CD4-positive, alpha-beta T cell treated with Interferon alpha-2 for 1 hour (primary cell): ENCODE measurements around the gene RNF38.
"Not testable (repeated sequence)": the region's sequence is repeated elsewhere in the genome, so short reads cannot be mapped to it uniquely, and the experiment has no call there.

Source experiments
- DNase-seq, 2 donors: peaks; one replicate each; pipeline ENCODE4 v3.0.0-alpha.2; 2020 to 2022

Gene RNF38

DNA sequence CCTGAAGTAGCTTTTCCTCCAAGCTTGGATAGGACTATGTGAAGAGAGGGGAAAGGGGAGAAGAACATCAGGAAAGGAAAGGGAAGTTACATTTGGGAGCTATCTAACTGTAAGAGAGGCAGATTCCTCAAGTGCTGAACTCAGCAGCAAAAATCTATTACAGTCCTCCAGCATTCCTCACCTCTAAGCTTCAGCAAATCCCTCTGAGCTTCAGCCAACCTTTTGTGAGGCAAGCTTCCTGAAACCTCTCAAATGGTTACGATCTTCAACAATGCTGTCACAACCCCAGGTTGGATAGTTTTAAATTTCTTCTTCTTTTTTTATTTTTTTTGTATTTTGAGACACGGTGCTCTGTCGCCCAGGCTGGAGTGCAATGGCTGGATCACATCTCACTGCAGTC lies 2.5 kb upstream of the RNF38 start:
- DNase-seq, result no peak

DNA sequence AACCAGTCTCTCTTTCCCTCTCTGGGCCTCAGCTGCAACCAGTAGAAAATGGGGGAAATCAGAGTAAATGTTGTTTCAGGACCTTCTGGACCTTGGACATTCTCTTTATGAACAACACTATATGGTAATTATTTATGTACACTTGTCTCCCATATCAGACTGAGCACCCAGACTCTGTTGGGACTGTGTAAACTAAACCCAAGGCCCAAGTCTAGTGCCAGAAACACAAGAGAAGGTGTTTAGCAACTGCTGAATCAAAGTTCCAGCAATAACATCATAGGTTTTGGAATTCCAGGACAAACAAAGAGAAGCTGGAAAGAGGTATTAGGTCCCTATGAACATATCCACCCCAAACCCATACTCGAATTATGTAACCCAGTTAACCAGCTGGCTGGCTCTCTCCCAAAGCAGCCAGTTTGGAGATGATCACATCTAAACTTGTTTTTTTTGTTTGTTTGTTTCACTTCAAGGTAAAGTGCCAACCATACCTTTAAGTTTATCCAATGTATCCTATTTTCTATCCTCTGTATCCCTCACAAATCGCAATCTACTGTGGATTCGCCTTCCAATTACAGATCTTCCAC lies 1.9 kb upstream of the RNF38 start:
- DNase-seq, result no peak

DNA sequence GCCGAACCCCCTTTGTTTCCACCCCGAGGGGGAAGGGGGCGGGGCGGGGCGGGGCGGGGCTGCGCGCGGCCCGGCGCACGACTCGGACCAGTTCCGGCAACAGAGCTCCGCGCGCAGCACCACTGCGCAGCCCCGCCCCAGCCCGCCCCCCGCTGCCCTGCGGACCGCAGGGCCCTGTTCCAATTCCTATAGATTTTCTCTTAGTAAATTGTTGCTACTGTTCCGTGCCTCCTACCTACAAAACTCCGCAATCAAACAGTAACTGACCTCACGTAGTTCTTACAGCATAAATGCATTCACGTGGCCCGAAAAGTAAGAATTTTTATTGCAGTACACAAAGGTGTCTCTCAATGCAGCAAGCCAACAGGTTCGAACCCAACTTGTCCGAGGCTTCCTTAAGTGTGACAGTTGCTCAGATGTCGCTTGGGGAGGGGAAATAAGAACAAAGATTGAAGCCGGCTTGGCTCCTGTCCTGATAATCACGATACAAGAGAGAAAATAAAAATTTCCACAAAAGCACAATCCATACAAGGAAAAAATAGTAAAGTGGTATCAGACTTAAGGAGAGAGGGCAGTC lies 1.2 kb upstream of the RNF38 start:
- peak in 1 of 2 donors; percentile 83 for DNase-seq

DNA sequence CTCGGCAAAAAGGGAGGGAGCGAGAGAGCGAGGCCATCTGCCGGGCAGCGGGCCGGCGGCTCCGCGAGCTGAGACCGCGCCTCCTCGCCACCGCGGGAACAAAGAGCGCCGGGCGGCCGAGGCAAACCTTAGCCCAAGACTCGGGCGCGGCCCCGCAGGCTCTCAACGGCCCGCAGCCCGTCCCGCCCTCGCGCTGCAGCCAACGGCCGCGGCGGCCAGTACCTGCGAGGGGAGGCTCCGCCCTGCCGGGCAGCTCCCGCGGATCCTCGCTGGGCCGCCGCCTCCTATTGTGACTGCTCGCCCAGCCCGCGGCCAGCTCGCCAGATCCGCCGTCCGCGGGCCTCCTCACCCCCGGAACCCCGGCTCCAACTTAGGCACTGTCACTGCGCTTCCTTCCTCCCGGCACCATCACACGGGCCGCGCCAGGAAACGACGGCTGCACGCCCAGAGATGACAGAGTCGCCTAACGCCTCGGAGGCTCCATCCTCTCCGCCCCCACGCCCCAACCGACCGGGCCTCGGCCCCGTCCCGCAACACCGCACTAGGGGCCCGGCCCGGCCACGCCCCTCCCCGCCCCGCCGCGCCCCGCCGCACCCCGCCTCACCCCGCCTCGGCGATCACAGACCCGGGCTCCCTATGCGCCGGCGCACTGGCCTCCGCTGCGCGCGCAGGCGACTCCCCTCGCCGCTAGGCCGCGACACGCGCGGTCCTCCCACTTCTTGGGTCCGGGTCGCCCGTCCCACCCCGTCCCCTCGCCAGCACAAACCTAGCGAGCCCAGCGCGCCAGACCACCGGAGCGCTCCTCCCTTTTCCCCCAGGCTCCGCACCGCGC lies 479 bp upstream of the RNF38 start:
- DNase-seq, result peak; percentile 91 to 93

DNA sequence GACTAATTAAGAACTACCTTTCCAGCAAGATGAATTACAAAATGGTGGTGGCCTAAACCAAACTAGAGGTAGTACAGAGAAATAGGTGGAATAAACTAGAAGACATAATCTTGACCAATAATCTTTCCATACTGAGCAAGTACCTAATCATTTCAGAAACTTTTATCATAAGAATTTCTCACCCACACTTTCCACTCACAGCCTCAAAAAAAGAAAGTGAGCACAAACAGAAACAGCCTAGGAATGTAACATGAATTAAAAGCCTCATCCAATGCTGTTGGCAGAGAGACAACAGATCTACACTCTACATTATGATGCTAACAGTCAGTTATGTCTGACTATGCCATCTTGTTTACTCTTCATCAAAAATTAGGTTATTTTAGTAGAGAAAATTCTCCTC lies 1.3 kb downstream of the RNF38 start:
- DNase-seq, result no peak

DNA sequence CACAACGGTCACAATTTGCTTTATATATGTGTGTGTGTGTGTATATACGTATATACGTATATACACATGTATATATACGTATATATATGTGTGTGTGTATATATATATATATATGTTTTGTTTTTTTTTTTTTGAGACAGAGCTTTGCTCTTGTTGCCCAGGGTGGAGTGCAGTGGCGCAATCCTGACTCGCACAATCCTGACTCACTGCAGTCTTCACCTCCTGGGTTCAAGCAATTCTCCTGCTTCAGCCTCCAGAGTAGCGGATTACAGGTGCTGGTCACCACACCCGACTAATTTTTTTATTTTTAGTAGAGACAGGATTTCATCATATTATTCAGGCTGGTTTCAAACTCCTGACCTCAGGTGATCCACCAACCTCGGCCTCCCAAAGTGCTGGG lies 3.1 kb downstream of the RNF38 start:
- no peak for DNase-seq

DNA sequence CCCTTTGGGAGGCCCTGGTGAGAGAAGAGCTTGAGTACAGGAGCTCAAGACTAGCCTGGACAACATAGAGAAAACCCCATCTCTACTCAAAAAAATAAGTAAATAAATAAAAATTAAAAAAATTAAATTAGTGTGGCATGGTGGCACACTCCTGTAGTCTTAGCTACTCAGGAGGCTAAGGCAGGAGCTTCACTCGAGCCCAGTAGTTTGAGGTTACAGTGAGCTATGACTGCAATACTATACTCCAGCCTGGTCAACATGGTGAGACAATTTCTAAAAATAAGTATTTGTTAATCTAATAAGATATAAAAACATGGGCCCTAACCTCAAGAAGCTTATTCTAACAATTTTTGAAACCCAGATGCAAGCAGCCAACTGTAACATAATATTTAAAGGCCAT lies 7.6 kb downstream of the RNF38 start:
- DNase-seq, result no peak

DNA sequence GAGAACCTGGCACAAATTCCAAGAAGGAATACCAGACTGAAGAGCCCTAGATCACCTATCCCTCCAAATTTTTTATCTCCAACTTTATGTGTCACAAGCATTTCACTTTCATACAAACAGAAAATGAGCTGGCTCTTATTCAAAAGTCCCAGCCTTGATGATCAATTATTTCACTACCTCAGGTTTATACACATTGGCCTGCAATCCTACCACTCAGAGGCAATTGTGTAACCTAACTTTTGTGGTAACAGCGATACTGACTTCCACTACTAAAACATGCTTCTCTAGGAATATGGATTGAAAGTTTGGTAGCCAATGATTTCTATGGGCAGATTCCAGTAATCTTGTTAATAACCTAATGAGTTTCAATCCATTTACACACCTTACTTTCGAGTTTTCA lies 10.5 kb downstream of the RNF38 start:
- DNase-seq, result no peak

DNA sequence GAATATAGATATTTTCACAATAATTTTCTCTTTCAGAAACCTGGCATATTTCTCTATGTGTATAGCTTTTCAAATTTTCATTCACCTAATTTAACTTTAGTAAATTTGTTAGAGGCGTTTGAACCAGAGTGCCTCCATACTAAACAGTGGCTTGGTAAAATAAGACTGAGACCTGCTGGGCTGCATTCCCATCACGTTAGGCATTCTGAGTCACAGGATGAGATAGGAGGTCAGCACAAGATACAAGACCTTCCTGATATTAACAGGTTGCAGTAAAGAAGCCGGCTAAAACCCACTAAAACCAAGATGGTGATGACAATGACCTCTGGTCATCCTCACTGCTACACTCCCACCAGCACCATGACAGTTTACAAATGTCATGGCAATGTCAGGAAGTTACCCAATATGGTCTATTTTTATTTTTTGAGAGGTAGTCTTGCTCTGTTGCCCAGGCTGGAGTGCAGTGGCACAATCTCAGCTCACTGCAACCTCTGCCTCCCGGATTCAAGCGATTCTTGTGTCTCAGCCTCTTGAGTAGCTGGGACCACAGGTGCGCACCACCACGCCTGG lies 13.6 kb downstream of the RNF38 start:
- DNase-seq, result not testable (repeated sequence)

DNA sequence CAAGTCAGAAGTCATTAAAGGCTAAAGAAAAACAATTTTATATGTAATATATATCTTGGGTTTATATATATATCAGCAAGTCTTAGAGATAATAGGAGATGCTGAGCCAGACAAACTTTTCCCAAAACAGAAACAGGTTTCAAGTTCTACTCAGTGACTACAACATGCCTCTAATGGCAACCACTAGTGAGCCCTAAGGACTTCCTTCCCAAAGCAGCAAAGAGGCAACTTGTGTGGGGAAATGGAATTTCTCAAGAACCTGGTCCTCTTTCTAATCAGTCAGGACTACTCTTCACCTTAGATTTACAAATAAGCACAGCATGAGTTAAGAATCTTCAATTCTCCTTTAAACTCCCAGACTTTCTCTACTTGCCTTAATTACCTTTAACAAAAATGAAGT lies 17.6 kb downstream of the RNF38 start:
- no peak for DNase-seq

DNA sequence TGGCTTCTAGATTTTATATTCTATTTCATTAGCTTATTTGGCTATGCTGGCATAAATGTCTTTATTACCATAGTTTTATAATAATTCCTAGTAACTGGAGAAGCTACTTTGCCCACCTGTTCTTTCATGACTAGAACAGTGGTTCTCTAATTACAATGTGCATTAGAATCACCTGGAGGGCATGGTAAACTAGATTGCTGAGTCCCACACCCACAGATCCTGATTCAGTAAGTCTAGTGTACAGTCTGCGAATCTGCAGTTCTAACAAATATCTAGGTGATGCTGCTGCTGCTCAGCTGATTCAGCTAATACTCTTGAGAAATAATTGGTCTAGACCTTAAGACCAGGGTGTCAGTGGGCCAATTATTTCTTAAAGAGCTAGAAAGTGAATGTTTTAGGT lies 35.5 kb downstream of the RNF38 start:
- no peak for DNase-seq

DNA sequence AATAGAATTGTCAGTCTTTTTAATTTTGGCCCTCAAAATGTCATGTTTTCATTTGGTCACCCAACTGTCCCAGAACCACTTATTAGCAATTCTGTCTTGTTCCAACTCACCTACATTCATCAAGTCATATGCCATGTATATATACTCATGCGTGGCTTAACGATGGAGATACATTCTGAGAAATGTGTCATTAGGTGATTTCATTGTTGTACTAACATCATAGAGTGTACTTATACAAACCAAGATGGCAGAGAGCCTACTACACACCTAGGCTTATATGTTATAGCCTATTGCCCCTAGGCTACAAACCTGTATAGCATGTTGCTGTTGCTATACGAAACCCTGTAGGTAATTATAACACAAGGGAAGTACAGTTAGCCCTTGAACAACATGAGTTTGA lies 36.6 kb downstream of the RNF38 start:
- no peak for DNase-seq

DNA sequence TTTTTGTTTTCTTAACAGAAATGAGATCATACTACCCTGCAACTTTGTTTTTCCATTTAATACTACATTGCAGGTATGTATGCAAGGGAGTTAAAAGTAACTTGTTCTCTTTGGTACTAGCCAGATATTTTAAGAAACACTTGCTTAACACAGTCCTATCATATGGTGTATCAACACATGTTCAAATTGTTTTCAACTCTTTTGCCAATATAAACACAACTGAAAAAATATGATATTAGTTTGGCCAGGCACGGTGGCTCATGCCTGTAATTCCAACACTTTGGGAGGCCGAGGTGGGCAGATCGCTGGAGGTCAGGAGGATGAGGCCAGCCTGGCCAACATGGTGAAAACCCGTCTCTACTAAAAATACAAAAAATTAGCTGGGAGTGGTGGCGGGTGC lies 41.6 kb downstream of the RNF38 start:
- DNase-seq, result no peak

DNA sequence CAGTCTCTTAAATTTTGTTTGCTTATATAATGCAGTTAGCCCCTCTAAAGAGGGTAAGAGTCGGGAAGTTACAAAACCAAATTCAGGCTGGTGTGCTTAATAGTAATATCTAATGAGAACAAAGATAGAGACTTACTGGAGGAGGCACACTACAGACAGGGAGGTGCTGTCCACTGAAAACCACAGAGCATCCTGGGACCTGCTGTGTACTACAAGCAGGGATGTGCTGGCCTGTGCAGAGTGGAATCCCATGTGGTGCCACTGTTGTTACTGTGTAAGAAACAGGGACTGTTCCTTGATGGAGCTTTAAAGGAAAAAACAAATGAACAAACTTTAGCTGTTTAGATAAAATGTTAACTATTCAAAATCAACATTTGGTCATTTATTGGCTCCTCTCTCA lies 42.4 kb downstream of the RNF38 start:
- DNase-seq, result no peak

DNA sequence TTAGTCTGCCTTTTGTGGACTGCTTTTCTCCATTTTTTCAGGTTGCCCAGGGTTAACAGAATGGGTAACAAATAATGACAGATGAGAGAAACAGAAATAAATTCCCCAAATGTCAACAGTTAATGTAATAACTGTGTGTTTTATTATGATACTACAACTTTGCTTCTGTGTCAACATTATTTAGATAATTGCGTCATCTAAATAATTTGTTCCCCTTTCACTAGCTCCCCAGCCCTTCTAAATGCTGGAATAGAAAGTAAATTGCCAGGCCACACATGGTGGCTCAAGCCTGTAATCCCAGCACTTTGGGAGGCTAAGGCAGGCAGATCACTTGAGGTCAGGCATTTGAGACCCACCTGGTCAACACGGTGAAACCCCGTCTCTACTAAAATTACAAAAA lies 53.5 kb downstream of the RNF38 start:
- DNase-seq, result no peak

DNA sequence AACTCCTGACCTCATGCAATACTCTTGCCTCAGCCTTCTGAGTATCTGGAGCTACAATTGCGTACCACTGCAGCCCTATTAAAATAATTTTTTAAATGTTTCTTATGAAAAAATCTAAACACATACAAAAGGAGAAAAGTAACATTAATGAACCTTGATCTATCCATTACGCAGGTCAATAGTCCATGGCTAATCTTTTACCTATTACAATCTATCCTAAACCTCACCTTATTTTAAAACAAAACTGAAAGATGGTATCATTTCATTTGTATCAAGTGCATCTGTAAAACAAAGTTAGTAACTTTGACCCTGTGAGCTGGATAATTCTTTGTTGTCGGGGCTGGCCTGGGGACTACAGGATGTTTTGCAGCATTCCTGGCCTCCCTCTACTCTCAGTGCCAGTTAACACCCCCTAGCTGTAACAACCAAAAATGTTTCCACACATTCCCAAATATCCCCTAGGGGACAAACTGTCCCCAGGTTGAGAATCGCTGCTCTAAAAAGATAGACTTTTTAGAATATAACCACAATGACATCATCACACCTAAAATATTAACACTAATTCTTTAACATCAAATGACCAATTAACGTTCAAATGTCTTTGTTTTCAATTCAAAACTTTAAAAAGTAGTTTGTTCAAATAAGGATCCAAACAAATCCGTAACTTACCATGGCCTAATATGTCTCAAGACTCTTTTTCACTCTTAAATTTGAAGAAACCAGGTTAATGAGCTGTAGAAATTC lies 54.8 kb downstream of the RNF38 start:
- no peak for DNase-seq

DNA sequence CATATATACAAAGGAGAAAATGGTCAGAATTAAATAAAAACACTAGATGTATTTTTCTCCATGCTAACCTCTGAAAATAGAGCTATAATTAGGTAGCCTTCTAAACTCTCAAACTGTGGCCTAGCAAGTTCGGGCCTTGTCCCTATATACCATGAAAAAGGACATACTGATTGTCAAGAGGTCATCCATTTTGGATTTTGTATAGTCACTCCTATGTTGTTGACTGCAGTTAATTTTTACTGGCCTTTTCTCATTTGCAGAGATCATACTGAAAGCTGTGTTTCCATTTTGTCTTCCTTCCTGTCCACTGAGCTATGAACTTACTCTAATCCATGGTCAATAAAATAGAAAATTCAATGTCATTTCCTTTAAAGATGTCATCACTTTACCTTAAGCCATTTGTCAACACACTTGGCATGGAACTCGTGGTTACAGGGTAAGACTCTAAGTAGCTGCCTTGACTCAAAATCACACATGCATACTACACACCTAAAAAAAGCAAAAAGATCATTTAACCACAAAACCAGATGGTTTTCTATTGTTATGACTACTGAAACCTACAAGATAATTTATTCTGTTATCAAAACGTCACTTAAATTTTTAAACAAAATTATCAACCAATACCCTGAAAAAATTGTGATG lies 58.0 kb downstream of the RNF38 start:
- DNase-seq, result no peak

DNA sequence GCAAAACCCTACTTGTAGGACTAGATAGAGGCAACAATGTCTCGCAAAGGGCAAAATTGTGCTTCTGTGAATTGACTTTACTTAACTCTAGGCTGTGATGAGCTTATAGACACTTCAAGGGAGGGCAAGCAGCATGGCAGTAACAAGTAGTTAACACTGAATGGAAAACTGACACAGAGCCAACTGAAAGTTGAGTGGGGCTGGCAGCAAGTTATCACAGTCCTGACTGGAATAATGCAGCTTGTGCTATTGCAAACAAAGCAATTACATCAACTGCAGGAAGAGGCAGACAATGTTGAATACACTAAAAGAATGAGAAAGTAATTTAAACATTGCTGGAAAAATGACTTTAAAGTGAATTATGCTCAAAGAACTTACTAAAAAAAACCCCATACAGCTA lies 62.2 kb downstream of the RNF38 start:
- no peak for DNase-seq

DNA sequence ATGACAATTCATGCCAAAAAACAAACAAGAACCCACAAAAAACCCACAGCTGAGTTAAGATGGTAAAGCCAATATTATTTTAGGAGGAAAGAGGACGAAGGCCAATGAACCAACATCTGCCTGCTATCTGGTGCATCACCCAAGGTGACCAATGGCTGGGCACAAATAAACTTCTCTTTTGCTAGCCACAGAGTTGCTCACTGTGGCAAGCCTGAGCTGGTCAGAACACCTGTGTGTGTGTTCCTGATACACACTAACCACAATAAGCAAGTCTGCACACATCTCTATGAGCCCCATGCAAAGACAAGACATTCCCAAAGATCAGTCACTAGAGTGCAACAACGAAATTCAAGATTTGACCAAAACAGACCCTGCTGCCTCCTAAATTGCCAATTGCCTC lies 63.1 kb downstream of the RNF38 start:
- DNase-seq, result no peak

DNA sequence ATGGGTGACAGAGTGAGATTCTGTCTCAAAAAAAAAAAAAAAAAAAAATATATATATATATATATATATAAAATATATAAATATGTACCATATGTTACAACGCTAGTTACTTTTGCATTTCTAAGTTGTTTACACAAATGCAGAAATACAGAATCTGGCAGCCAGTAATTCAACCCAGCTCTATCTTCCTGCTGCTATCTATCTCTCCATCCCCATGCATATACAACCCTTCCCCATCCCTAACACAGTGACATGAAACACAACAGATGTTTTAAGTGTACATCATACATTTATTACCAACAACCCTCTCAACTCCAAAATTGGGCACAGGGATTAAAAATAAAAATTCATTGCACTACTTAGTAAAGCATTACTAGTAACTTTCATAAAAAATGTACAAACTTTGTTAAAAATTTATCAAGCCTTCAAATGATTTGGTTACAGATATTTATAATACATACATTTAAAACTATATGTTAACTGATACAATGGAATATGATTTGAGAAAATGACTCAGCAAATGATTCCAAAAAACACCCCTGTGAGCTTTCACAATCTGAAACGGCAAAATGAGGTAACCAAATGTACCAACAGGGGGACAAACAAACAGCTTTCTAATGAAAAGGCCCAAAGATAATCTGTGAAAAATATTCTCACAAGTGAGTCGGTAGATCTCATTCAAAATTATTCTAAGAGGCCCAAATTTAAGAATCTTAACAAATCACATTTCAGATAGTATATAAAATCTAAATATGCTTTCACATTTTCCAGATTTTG lies 63.8 kb downstream of the RNF38 start:
- no peak for DNase-seq

DNA sequence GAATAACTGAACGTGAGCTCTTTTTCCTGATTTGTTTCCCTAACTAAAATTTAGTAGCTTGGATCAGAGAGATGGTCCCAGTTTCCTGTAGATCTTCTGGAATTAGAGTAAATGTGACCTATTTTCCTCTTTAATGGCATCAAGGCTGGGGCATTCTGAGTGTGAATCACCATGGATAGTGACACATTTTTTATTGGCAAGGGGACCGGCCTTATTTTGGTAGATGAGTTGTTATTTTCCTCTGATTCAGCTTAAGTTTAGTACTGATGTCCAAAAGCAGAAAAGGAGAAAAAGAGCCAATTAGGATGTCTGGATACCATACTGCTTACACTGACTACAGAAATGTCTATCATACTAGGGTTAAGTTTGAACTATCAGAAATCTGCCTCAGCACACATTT lies 68.1 kb downstream of the RNF38 start:
- no peak for DNase-seq

DNA sequence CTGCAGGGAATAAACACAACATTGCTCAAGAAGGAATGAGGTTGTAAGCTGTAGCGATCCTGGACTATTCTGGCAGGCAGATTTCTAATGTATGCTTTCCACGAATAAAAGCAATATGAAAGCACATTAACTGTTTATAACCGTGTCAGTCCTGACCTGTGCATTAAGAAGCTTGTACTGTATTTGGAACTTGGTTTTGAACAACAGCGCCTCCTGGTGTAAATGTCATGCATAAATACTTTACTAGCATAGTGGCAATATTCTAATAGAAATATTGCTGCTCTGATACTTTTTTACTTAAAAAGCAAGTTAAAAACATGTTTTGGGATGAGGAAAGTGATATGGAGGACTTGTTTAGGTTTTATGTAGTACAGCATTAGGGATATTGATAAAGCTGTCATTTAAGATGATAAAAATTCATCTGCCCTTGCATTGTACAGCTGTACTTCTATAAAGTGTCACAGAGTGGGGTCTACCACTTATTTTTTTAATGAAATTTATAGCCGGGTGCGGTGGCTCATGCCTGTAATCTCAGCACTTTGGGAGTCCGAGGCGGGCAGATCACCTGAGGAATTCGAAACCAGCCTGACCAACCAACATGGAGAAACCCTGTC lies 71.2 kb downstream of the RNF38 start:
- DNase-seq, result peak; percentile 33 to 77
